Sigmoid colon (tissue), 7 donors: ENCODE data around the gene B4GALNT3. TPM values are rescaled to one million over a fixed set of nuclear protein-coding genes. Genes with fewer than 3 reads are reported as not detected.

Source experiments
- DNase-seq: peaks from one replicate; pipeline ENCODE4 v3.0.0-alpha.2; 2019
- H3K27ac ChIP-seq, 4 donors: fragments of 200-600 bp; sonication (generic); one replicate each; pipeline ENCODE4 v1.5.1; 2016 to 2019; ENCODE audit warnings: mild to moderate bottlenecking in 1 of 4
- H3K27me3 ChIP-seq, 3 donors: fragments of 200-600 bp; sonication (generic); one replicate each; pipeline ENCODE4 v1.5.1; 2019; ENCODE audit warnings: mild to moderate bottlenecking in 1 of 3
- H3K36me3 ChIP-seq, 4 donors: fragments of 200-600 bp; sonication (generic); one replicate each; pipeline ENCODE4 v1.5.1; 2016 to 2019
- H3K4me1 ChIP-seq, 4 donors: fragments of 200-600 bp; sonication (generic); one replicate each; pipeline ENCODE4 v1.5.1; 2017 to 2019
- H3K4me3 ChIP-seq, 4 donors: fragments of 200-600 bp; sonication (generic); one replicate each; pipeline ENCODE4 v1.5.1; 2017 to 2019; ENCODE audit warnings: mild to moderate bottlenecking in 2 of 4, moderate library complexity in 1 of 4
- H3K9me3 ChIP-seq, 4 donors: fragments of 200-600 bp in 3 of 4; sonication (generic) in 3 of 4; one replicate each; pipeline versions ENCODE4 v1.5.1 to v1.6.1; 2013 to 2019
- CTCF ChIP-seq, 4 experiments: fragments of 450-650 bp in 3 of 4; fragments of 200-600 bp in 1 of 4; IDR thresholded peaks; one replicate each; pipeline ENCODE4 v1.5.1; 2016 to 2019; ENCODE audit warnings: antibody characterized with exemption in 4 of 4, mild to moderate bottlenecking in 3 of 4, moderate library complexity in 2 of 4
- EP300 ChIP-seq, 4 donors: sonication (generic); formaldehyde crosslinking; IDR thresholded peaks; one replicate each; pipeline ENCODE4 v1.6.1; 2017; ENCODE audit warnings: antibody characterized with exemption in 4 of 4
- POLR2A ChIP-seq, 2 donors: fragments of 450-650 bp; IDR thresholded peaks; one replicate each; pipeline ENCODE4 v1.6.1; 2016; ENCODE audit warnings: antibody characterized with exemption in 2 of 2, mild to moderate bottlenecking in 2 of 2, moderate library complexity in 2 of 2
- POLR2AphosphoS5 ChIP-seq, 4 donors: sonication (generic); formaldehyde crosslinking; IDR thresholded peaks; one replicate each; pipeline ENCODE4 v1.6.1; 2017; ENCODE audit warnings: antibody characterized with exemption in 4 of 4
- WGBS, 2 donors: extraction: QIAGEN DNeasy Blood & Tissue Kit; methylation state at CpG; one replicate each; pipeline ENCODE4 v1.1.7; 2013; 5-methylcytosine and 5-hydroxymethylcytosine counted together
- intact Hi-C: fragments of 100-400 bp; cut with DNase I; formaldehyde crosslinking; loops from one replicate; pipeline ENCODE4 v1.15.1; 2023
- polyA plus RNA-seq, 3 donors: library from polyadenylated mRNA; stranded (reverse); fragments of 200-250 nt; gene quantifications; one replicate each; pipeline ENCODE4 v1.2.3, GENCODE V29; 2013
- total RNA-seq, 4 donors: library from RNA; depleted of rRNA; stranded (reverse); fragments of >200 nt; gene quantifications; one replicate each; pipeline ENCODE4 v1.1.0, GENCODE V29; 2016
- donor health status: healthy with polysubstance abuse.
- donor health status: Bipolar disorder and iron deficiency.
- donor health status: healthy.

B4GALNT3 gene
- total and polyA plus RNA-seq, 7 donors = under 0.01 to 74.2 (median 0.36) TPM

- WGBS, 2 donors = 57 to 77% methylated on average over 10 of the region's 10 CpGs
- Histone ChIP-seq H3K4me1 (no peaks in the 10 kb centered on the region), H3K27me3 (peaks cover 0 to 11% (median 0%) of the 10 kb centered on the region in 3 donors), H3K36me3 (no peaks in the 10 kb centered on the region), H3K4me3 (no peak overlapping the region), H3K27ac (no peak overlapping the region), H3K9me3 (no peaks in the 10 kb centered on the region)
- no peak for DNase-seq
- TF ChIP-seq POLR2AphosphoS5 (IDR thresholded peaks at IDR 0.05) (no peak), POLR2A (IDR thresholded peaks at IDR 0.05) (no peak), EP300 (IDR thresholded peaks at IDR 0.05) (no peak), CTCF (IDR thresholded peaks at IDR 0.05) (no peak)
- intact Hi-C loops = no loop called here
Observed at GRCh38 chr12:524167-524951, 64.6 kb downstream of the B4GALNT3 start.

DNA sequence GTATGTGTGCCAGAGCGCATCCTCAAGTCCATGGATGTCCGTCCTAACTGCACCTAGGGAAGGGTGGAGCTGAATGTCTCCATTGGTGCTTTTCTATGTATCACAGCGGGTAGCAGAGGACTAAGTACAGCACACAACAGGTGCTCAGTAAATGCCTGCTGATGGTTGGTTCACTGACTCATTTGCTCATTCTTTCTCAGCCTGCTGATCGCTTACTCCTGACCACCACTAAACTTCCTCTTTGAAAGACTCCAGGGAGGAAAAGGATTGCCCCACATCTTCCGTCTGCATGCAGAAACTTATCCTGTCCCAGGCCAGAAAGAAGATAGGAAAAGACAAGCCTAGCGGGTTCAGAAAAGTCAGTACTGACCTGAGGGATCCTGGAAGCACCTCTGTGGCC, 66.3 kb downstream of the B4GALNT3 start:
- Histone ChIP-seq H3K36me3 (no peaks in the 10 kb centered on the region), H3K27ac (no peak overlapping the region), H3K27me3 (peaks cover 0 to 4% (median 0%) of the 10 kb centered on the region in 3 donors), H3K4me1 (no peaks in the 10 kb centered on the region), H3K4me3 (no peak overlapping the region), H3K9me3 (no peaks in the 10 kb centered on the region)
- DNase-seq = no peak
- 78 to 90% methylated on average over 6 of the region's 6 CpGs for WGBS, 2 donors
- TF ChIP-seq POLR2AphosphoS5 (IDR thresholded peaks at IDR 0.05) (no peak), EP300 (IDR thresholded peaks at IDR 0.05) (no peak), CTCF (IDR thresholded peaks at IDR 0.05) (no peak), POLR2A (IDR thresholded peaks at IDR 0.05) (no peak)
- intact Hi-C loops = no loop called here

GRCh38 chr12:527241-527640, 67.5 kb downstream of the B4GALNT3 start:
- 28 to 58% methylated on average over 7 of the region's 7 CpGs for WGBS, 2 donors
- no peaks in the 10 kb centered on the region for H3K36me3 ChIP-seq
- DNase-seq = no peak
- no peaks in the 10 kb centered on the region for H3K9me3 ChIP-seq
- H3K4me1 ChIP-seq = no peaks in the 10 kb centered on the region
- TF ChIP-seq POLR2AphosphoS5 (IDR thresholded peaks at IDR 0.05) (no peak), EP300 (IDR thresholded peaks at IDR 0.05) (no peak), CTCF (IDR thresholded peaks at IDR 0.05) (no peak), POLR2A (IDR thresholded peaks at IDR 0.05) (no peak)
- intact Hi-C loops = no loop called here
- no peak overlapping the region for H3K4me3 ChIP-seq
- no peaks in the 10 kb centered on the region for H3K27me3 ChIP-seq
- no peak overlapping the region for H3K27ac ChIP-seq

DNA sequence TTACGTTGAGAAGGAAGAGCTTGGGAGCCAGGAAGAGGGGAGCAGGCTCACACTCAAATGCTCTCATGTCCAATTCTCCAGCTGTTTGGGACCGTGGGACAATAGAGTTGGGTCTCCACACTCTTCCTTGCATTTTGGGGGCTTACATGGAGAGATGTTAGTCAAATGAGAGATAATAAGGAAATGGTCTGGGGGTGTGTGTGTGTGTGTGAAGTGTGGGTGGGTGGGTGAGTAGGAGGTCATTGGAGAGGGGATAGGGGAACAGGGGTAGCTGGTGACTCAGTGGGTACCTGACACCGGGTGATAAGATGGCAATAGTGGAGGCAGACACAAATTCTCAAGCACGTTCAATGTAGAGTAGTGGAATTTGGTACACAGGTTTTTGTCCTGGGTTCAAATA, 68.0 kb downstream of the B4GALNT3 start:
- no peak for DNase-seq
- 88 to 89% methylated on average over 4 of the region's 4 CpGs for WGBS, 2 donors
- intact Hi-C loops = no loop called here
- no peak for TF ChIP-seq CTCF (IDR thresholded peaks at IDR 0.05)
- TF ChIP-seq POLR2AphosphoS5 (IDR thresholded peaks at IDR 0.05) = no peak
- TF ChIP-seq POLR2A (IDR thresholded peaks at IDR 0.05) = no peak
- no peaks in the 10 kb centered on the region for H3K9me3 ChIP-seq
- H3K4me3 ChIP-seq = no peak overlapping the region
- no peaks in the 10 kb centered on the region for H3K36me3 ChIP-seq
- no peak overlapping the region for H3K27ac ChIP-seq
- H3K4me1 ChIP-seq = no peaks in the 10 kb centered on the region
- H3K27me3 ChIP-seq = no peaks in the 10 kb centered on the region

DNA sequence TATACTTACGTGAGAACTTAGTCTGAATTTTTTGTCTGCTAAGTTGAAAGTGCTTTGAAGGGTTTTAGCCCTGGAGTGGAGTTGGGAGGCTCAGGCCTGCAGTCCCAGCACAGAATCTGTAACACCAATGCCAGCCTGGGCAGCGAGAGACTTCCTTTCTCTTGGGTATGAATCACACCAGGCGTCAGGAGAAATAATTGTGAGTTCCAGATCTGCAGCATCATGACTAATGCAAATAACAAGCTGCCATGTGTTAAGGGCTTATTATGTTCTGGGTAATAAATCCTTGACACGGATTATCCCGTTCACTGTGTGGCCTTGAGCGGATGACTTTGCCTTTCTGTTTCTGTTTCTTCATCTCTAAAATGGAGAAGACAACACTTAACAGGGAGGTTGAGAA, 70.6 kb downstream of the B4GALNT3 start:
- H3K4me3 ChIP-seq = no peak overlapping the region
- no peak overlapping the region for H3K27ac ChIP-seq
- H3K4me1 ChIP-seq = no peaks in the 10 kb centered on the region
- H3K9me3 ChIP-seq = no peaks in the 10 kb centered on the region
- WGBS, 2 donors = 54 to 75% methylated on average over 6 of the region's 6 CpGs
- H3K27me3 ChIP-seq = no peaks in the 10 kb centered on the region
- DNase-seq = no peak
- intact Hi-C loops = no loop called here
- H3K36me3 ChIP-seq = no peaks in the 10 kb centered on the region
- TF ChIP-seq CTCF (IDR thresholded peaks at IDR 0.05) (no peak), POLR2A (IDR thresholded peaks at IDR 0.05) (no peak), POLR2AphosphoS5 (IDR thresholded peaks at IDR 0.05) (no peak), EP300 (IDR thresholded peaks at IDR 0.05) (no peak)
